K562 (cell line): ENCODE measurements around the gene FRMPD1. TPM values are rescaled to one million over a fixed set of nuclear protein-coding genes. Genes with fewer than 3 reads are reported as not detected.

ENCODE experiments used
- ATF7 ChIP-seq: fragments of 450-650 bp; IDR thresholded peaks from 2 replicates; pipeline ENCODE4 v1.7.1; 2014; ENCODE audit warnings: mild to moderate bottlenecking, moderate library complexity
- BMI1 ChIP-seq: fragments of 150-350 bp; IDR thresholded peaks from 2 replicates; pipeline ENCODE4 v1.6.1; 2014; ENCODE audit warnings: low read length
- ELK1 ChIP-seq: sonication (generic); formaldehyde crosslinking; IDR thresholded peaks from 2 replicates; pipeline ENCODE4 v1.8.1; 2022; ENCODE audit warnings: missing genetic modification reagents
- ETV1 ChIP-seq: fragments of 450-650 bp; conservative IDR thresholded peaks from 2 replicates; pipeline ENCODE4 v1.6.1; 2016; ENCODE audit warnings: missing genetic modification characterization, control low read depth, low read depth, missing compliant biosample characterization
- FOXA1 ChIP-seq: fragments of 450-650 bp; IDR thresholded peaks from 2 replicates; pipeline ENCODE4 v1.6.1; 2016; ENCODE audit warnings: mild to moderate bottlenecking, borderline replicate concordance
- HNRNPK ChIP-seq: fragments of 200-400 bp; formaldehyde crosslinking; IDR thresholded peaks from one replicate; pipeline ENCODE4 v1.6.1; 2018; ENCODE audit warnings: mild to moderate bottlenecking, low read depth, low read length; ENCODE audit not compliant: poor library complexity, severe bottlenecking
- JUNB ChIP-seq: fragments of 450-650 bp; formaldehyde crosslinking; conservative IDR thresholded peaks from 2 replicates; pipeline ENCODE4 v1.4.0; 2020; ENCODE audit warnings: mild to moderate bottlenecking
- KLF6 ChIP-seq: fragments of 250-450 bp; sonication (Bioruptor Pico); IDR thresholded peaks from 2 replicates; pipeline ENCODE4 v1.4.0; 2020; ENCODE audit warnings: mild to moderate bottlenecking, moderate library complexity, borderline replicate concordance
- MEF2D ChIP-seq: conservative IDR thresholded peaks from 2 replicates; pipeline ENCODE4 v1.6.1; 2016; ENCODE audit warnings: low read depth, missing genetic modification characterization, missing compliant biosample characterization
- MTA3 ChIP-seq: fragments of 450-650 bp; formaldehyde crosslinking; IDR thresholded peaks from 2 replicates; pipeline ENCODE4 v1.6.1; 2017; ENCODE audit warnings: mild to moderate bottlenecking, borderline replicate concordance
- NEUROD1 ChIP-seq: fragments of 150-350 bp; IDR thresholded peaks from 2 replicates; pipeline ENCODE4 v1.6.1; 2014; ENCODE audit warnings: borderline replicate concordance, low read length, low read depth; ENCODE audit not compliant: partially characterized antibody
- NR1H2 ChIP-seq: sonication (generic); formaldehyde crosslinking; IDR thresholded peaks from 2 replicates; pipeline ENCODE4 v1.4.0; 2020; ENCODE audit warnings: mild to moderate bottlenecking, missing genetic modification reagents
- PML ChIP-seq: IDR thresholded peaks from 2 replicates; pipeline ENCODE4 v1.6.1; 2012; ENCODE audit warnings: low read length, inconsistent platforms
- RBM17 ChIP-seq: fragments of 200-400 bp; formaldehyde crosslinking; IDR thresholded peaks from 2 replicates; pipeline ENCODE4 v1.6.1; 2017; ENCODE audit warnings: low read depth, mild to moderate bottlenecking, low read length, borderline replicate concordance
- RBM22 ChIP-seq: fragments of 200-400 bp; formaldehyde crosslinking; IDR thresholded peaks from 2 replicates; pipeline ENCODE4 v1.6.1; 2018; ENCODE audit warnings: low read length, low read depth; ENCODE audit not compliant: poor library complexity, severe bottlenecking
- SMARCE1 ChIP-seq: fragments of 450-650 bp; IDR thresholded peaks from 2 replicates; pipeline ENCODE4 v1.7.1; 2016; ENCODE audit warnings: mild to moderate bottlenecking
- THRA ChIP-seq: fragments of 450-650 bp; IDR thresholded peaks from 2 replicates; pipeline ENCODE4 v1.6.1; 2017; ENCODE audit warnings: mild to moderate bottlenecking, moderate library complexity
- ZBTB11 ChIP-seq, 3 experiments: fragments of 200-800 bp in 1 of 3; fragments of 250-450 bp in 1 of 3; fragments of 450-650 bp in 1 of 3; sonication (Bioruptor Pico) in 1 of 3; sonication (Bioruptor generic) in 1 of 3; formaldehyde crosslinking in 1 of 3; IDR thresholded peaks; 2 replicates each; pipeline versions ENCODE4 v1.6.1 to v1.8.0; 2016 to 2022; ENCODE audit warnings: mild to moderate bottlenecking in 2 of 3, missing genetic modification characterization in 2 of 3, missing compliant biosample characterization in 1 of 3, moderate library complexity in 1 of 3
- ZNF75A ChIP-seq: fragments of 450-650 bp; formaldehyde crosslinking; IDR thresholded peaks from 2 replicates; pipeline ENCODE4 v1.4.0; 2020; ENCODE audit warnings: mild to moderate bottlenecking
- polyA plus RNA-seq, 8 experiments: library from polyadenylated mRNA; depleted of rRNA in 4 of 8; stranded (reverse) in 5 of 8; unstranded in 3 of 8; fragments of >200 nt; fragmentation: Nextera tagmentation in 2 of 8; fragmentation: Illumina TruSeq in 1 of 8; extraction: Ambion mirVana in 2 of 8; extraction: Trizol in 1 of 8; gene quantifications; 2 replicates each; pipeline versions ENCODE4 v1.2.1 to v1.2.3, GENCODE V29; 2011 to 2014; ENCODE audit warnings: inconsistent platforms in 1 of 8, missing spikeins in 1 of 8
- total RNA-seq, 7 experiments: library from RNA; depleted of rRNA in 6 of 7; stranded (reverse); fragments of >200 nt in 6 of 7; fragmentation: Illumina TruSeq in 2 of 7; extraction: Trizol in 2 of 7; gene quantifications; 2 replicates each; pipeline versions ENCODE4 v1.2.1 to v1.2.3, GENCODE V29; 2011 to 2021; ENCODE audit warnings: low replicate concordance in 1 of 7

FRMPD1 gene
- total and polyA plus RNA-seq, 9 of the 15 experiments (the other 6 are each of a cell fraction or from before 2014, with no cell fraction given), result not detected

- TF ChIP-seq KLF6, result no peak
- 0 out of 2 replicates have a peak, but pooled peaks have one; percentile 19 for TF ChIP-seq MEF2D (tag)
- no peak; the same call in none of the 2 replicates for TF ChIP-seq PML
- TF ChIP-seq JUNB (CRISPR knock-in tag), result no peak
- no peak for TF ChIP-seq BMI1
- TF ChIP-seq NEUROD1, result peak; percentile 32
- TF ChIP-seq ELK1, result no peak
- peak; percentile 84 for TF ChIP-seq ATF7
- TF ChIP-seq RBM22, result peak; percentile 60
- no peak for TF ChIP-seq THRA
- TF ChIP-seq ZNF75A (CRISPR knock-in tag), result no peak
- TF ChIP-seq SMARCE1, result peak; percentile 33; the same call in 1 of the 2 replicates
- peak; percentile 87 to 97 (median 91); a peak in 5 of 6 replicates for TF ChIP-seq ZBTB11 (CRISPR knock-in tag; IDR thresholded peaks at IDR 0.05)
- no peak for TF ChIP-seq RBM17
- TF ChIP-seq NR1H2, result 0 out of 2 replicates have a peak, but pooled peaks have one; percentile 85
- no peak for TF ChIP-seq FOXA1
- TF ChIP-seq HNRNPK, result no peak
- peak; percentile 88 for TF ChIP-seq MTA3
- peak; percentile 92 for TF ChIP-seq ETV1 (tag)
Observed at GRCh38 chr9:37784616-37785483, 134.1 kb downstream of the FRMPD1 start, which contains the start of gene EXOSC3 (continued).
